GM06990 (cell line): Measurements from ENCODE around the gene FILIP1.
"Not testable (repeated sequence)": the region's sequence is repeated elsewhere in the genome, so short reads cannot be mapped to it uniquely, and the experiment has no call there.

Experiments used
- DNase-seq: peaks from one replicate; pipeline ENCODE4 v3.0.0-alpha.2; 2011; ENCODE audit not compliant: insufficient read length; ENCODE audit errors: extremely low read depth
- H3K27me3 ChIP-seq: replicated peaks from 2 replicates; pipeline ENCODE4 v1.6.0; 2011; ENCODE audit warnings: low read length; ENCODE audit not compliant: control insufficient read depth, insufficient read depth
- H3K36me3 ChIP-seq: 2 replicates; pipeline ENCODE4 v1.5.1; 2011; ENCODE audit warnings: low read length; ENCODE audit not compliant: control insufficient read depth, insufficient read depth
- H3K4me3 ChIP-seq: replicated peaks from 2 replicates; pipeline ENCODE4 v1.5.1; 2011; ENCODE audit warnings: low read depth, mild to moderate bottlenecking, control low read depth, low read length
- CTCF ChIP-seq: IDR thresholded peaks from 2 replicates; pipeline ENCODE4 v1.5.1; 2011; ENCODE audit warnings: low read length, control low read depth, mild to moderate bottlenecking, inconsistent platforms; ENCODE audit not compliant: insufficient read depth, poor library complexity, severe bottlenecking

Gene FILIP1

GRCh38 chr6:75416443-75416842 lies 77.2 kb downstream of the FILIP1 start:
- DNase-seq: no peak
- Histone ChIP-seq H3K27me3 (no peaks in the 10 kb centered on the region), H3K36me3 (no peaks in the 10 kb centered on the region), H3K4me3 (no peak overlapping the region)
- no peak for TF ChIP-seq CTCF

- TF ChIP-seq CTCF: no peak
- Histone ChIP-seq H3K4me3 (no peak overlapping the region), H3K36me3 (no peaks in the 10 kb centered on the region), H3K27me3 (no peaks in the 10 kb centered on the region)
- no peak for DNase-seq
Measured at GRCh38 chr6:75415804-75416203, 77.8 kb downstream of the FILIP1 start.

- no peak for TF ChIP-seq CTCF
- no peak for DNase-seq
- H3K27me3 ChIP-seq: no peaks in the 10 kb centered on the region
- H3K4me3 ChIP-seq: no peak overlapping the region
- no peaks in the 10 kb centered on the region for H3K36me3 ChIP-seq
Measured at GRCh38 chr6:75414445-75415021, 79.1 kb downstream of the FILIP1 start.

- TF ChIP-seq CTCF: no peak
- Histone ChIP-seq H3K4me3 (no peak overlapping the region), H3K36me3 (no peaks in the 10 kb centered on the region), H3K27me3 (no peaks in the 10 kb centered on the region)
- no peak for DNase-seq
Measured at GRCh38 chr6:75412969-75413662, 80.5 kb downstream of the FILIP1 start.

- H3K36me3 ChIP-seq, H3K4me3 ChIP-seq, DNase-seq, H3K27me3 ChIP-seq: not testable (repeated sequence)
Measured at GRCh38 chr6:75410564-75410963, 83.0 kb downstream of the FILIP1 start.

- no peaks in the 10 kb centered on the region for H3K27me3 ChIP-seq
- H3K4me3 ChIP-seq: no peak overlapping the region
- no peaks in the 10 kb centered on the region for H3K36me3 ChIP-seq
- no peak for TF ChIP-seq CTCF
- DNase-seq: no peak
Measured at GRCh38 chr6:75409928-75410327, 83.7 kb downstream of the FILIP1 start.
